Activated naive CD8-positive, alpha-beta T cell treated with anti-CD3 and anti-CD28 coated beads, Interleukin-2, amount 50 U/mL, for 24 hours (primary cell): ENCODE measurements around the gene MAPK8IP2.
A peak's percentile ranks its signal among the peaks of the same experiment; 100 is the strongest.

Experiments used
- ATAC-seq: fragments of 150-1000 bp; cut with Tn5 transposase; one replicate; pipeline ENCODE4 v1.10.0; 2021
- DNase-seq: peaks from one replicate; pipeline ENCODE4 v3.0.0; 2021
- H3K27ac Mint-ChIP-seq: one replicate; pipeline ENCODE4 v1.8.0; 2021; ENCODE audit warnings: mild to moderate bottlenecking, mixed read lengths
- H3K27me3 Mint-ChIP-seq: one replicate; pipeline ENCODE4 v1.8.0; 2021; ENCODE audit warnings: mixed read lengths
- H3K36me3 Mint-ChIP-seq: one replicate; pipeline ENCODE4 v1.8.0; 2021; ENCODE audit warnings: low read depth, mixed read lengths
- H3K4me1 Mint-ChIP-seq: one replicate; pipeline ENCODE4 v1.8.0; 2021; ENCODE audit warnings: mixed read lengths
- H3K4me3 Mint-ChIP-seq: one replicate; pipeline ENCODE4 v1.8.0; 2021; ENCODE audit warnings: mild to moderate bottlenecking, moderate library complexity, mixed read lengths
- H3K9me3 Mint-ChIP-seq: one replicate; pipeline ENCODE4 v1.8.0; 2021; ENCODE audit warnings: mixed read lengths

MAPK8IP2 gene

GRCh38 chr22:50600538-50600937 lies at the start of gene MAPK8IP2:
MAPK8IP2 (plus strand) TSS chr22:50600793; CDS start chr22:50600819, 26 bp downstream.
- Mint-ChIP-seq H3K27ac (no peak within 1 kb of the TSS), H3K36me3 (peaks cover 3% of the 10 kb centered on the region), H3K4me1 (peaks cover 3% of the 10 kb centered on the region), H3K9me3 (no peaks in the 10 kb centered on the region), H3K4me3 (peak within 1 kb of the TSS; percentile 70), H3K27me3 (peaks cover 38% of the 10 kb centered on the region)
- ATAC-seq (peak; percentile 15), DNase-seq (no peak)

- Mint-ChIP-seq H3K4me3 (no peak overlapping the region), H3K36me3 (no peaks in the 10 kb centered on the region), H3K27me3 (no peaks in the 10 kb centered on the region), H3K4me1 (peaks cover 18% of the 10 kb centered on the region), H3K9me3 (no peaks in the 10 kb centered on the region), H3K27ac (no peak overlapping the region)
- no peak for DNase-seq
- ATAC-seq = no peak
These were observed 49.3 kb upstream of the MAPK8IP2 start for GRCh38 chr22:50551160-50551752.

GRCh38 chr22:50553310-50553709 lies 47.3 kb upstream of the MAPK8IP2 start:
- H3K4me3 Mint-ChIP-seq = no peak overlapping the region
- H3K4me1 Mint-ChIP-seq = peaks cover 14% of the 10 kb centered on the region
- H3K9me3 Mint-ChIP-seq = no peaks in the 10 kb centered on the region
- no peak for DNase-seq
- no peak for ATAC-seq
- no peaks in the 10 kb centered on the region for H3K27me3 Mint-ChIP-seq
- no peak overlapping the region for H3K27ac Mint-ChIP-seq
- H3K36me3 Mint-ChIP-seq = no peaks in the 10 kb centered on the region

GRCh38 chr22:50556703-50557102 lies 43.9 kb upstream of the MAPK8IP2 start:
- H3K4me1 Mint-ChIP-seq = peaks cover 7% of the 10 kb centered on the region
- ATAC-seq = no peak
- H3K27ac Mint-ChIP-seq = no peak overlapping the region
- H3K27me3 Mint-ChIP-seq = peaks cover 2% of the 10 kb centered on the region
- H3K4me3 Mint-ChIP-seq = no peak overlapping the region
- H3K9me3 Mint-ChIP-seq = no peaks in the 10 kb centered on the region
- no peaks in the 10 kb centered on the region for H3K36me3 Mint-ChIP-seq
- DNase-seq = no peak

- no peak for ATAC-seq
- Mint-ChIP-seq H3K36me3 (no peaks in the 10 kb centered on the region), H3K27ac (no peak overlapping the region), H3K9me3 (no peaks in the 10 kb centered on the region), H3K4me1 (peaks cover 17% of the 10 kb centered on the region), H3K4me3 (no peak overlapping the region), H3K27me3 (peaks cover 2% of the 10 kb centered on the region)
- DNase-seq = no peak
These were observed 40.6 kb upstream of the MAPK8IP2 start for GRCh38 chr22:50560034-50560433.

- Mint-ChIP-seq H3K27ac (peak overlapping the region; percentile 69), H3K4me3 (peak overlapping the region; percentile 7), H3K4me1 (peaks cover 17% of the 10 kb centered on the region), H3K27me3 (peaks cover 2% of the 10 kb centered on the region), H3K36me3 (no peaks in the 10 kb centered on the region), H3K9me3 (no peaks in the 10 kb centered on the region)
- ATAC-seq = no peak
- DNase-seq = no peak
These were observed 38.9 kb upstream of the MAPK8IP2 start for GRCh38 chr22:50561401-50562358.

GRCh38 chr22:50562523-50563412 lies 37.8 kb upstream of the MAPK8IP2 start, which contains the start of gene SYCE3:
SYCE3 (minus strand) TSS chr22:50562919; CDS start chr22:50556405, 6,514 bp downstream.
- H3K36me3 Mint-ChIP-seq = peaks cover 2% of the 10 kb centered on the region
- peak within 1 kb of the TSS; percentile 85 for H3K4me3 Mint-ChIP-seq
- H3K9me3 Mint-ChIP-seq = no peaks in the 10 kb centered on the region
- H3K27me3 Mint-ChIP-seq = peaks cover 2% of the 10 kb centered on the region
- ATAC-seq (peak; percentile 96), DNase-seq (peak; percentile 100)
- H3K27ac Mint-ChIP-seq = peak within 1 kb of the TSS; percentile 69
- peaks cover 17% of the 10 kb centered on the region for H3K4me1 Mint-ChIP-seq

GRCh38 chr22:50563413-50564160 lies 37.0 kb upstream of the MAPK8IP2 start:
- Mint-ChIP-seq H3K36me3 (peaks cover 5% of the 10 kb centered on the region), H3K4me1 (peaks cover 17% of the 10 kb centered on the region), H3K9me3 (no peaks in the 10 kb centered on the region), H3K27me3 (peaks cover 2% of the 10 kb centered on the region), H3K27ac (no peak overlapping the region), H3K4me3 (peak overlapping the region; percentile 85)
- ATAC-seq (no peak), DNase-seq (no peak)

GRCh38 chr22:50564289-50564688 lies 36.3 kb upstream of the MAPK8IP2 start:
- Mint-ChIP-seq H3K4me1 (peaks cover 17% of the 10 kb centered on the region), H3K9me3 (no peaks in the 10 kb centered on the region), H3K27ac (no peak overlapping the region), H3K4me3 (no peak overlapping the region), H3K36me3 (peaks cover 7% of the 10 kb centered on the region), H3K27me3 (peaks cover 2% of the 10 kb centered on the region)
- ATAC-seq (no peak), DNase-seq (no peak)

GRCh38 chr22:50567721-50568252 lies 32.8 kb upstream of the MAPK8IP2 start:
- H3K4me1 Mint-ChIP-seq = peaks cover 8% of the 10 kb centered on the region
- peaks cover 21% of the 10 kb centered on the region for H3K36me3 Mint-ChIP-seq
- DNase-seq (no peak), ATAC-seq (no peak)
- no peaks in the 10 kb centered on the region for H3K9me3 Mint-ChIP-seq
- no peaks in the 10 kb centered on the region for H3K27me3 Mint-ChIP-seq
- H3K27ac Mint-ChIP-seq = no peak overlapping the region
- no peak overlapping the region for H3K4me3 Mint-ChIP-seq

- ATAC-seq (no peak), DNase-seq (no peak)
- Mint-ChIP-seq H3K4me3 (no peak overlapping the region), H3K4me1 (peaks cover under 1% of the 10 kb centered on the region), H3K9me3 (no peaks in the 10 kb centered on the region), H3K27me3 (no peaks in the 10 kb centered on the region), H3K27ac (no peak overlapping the region), H3K36me3 (peaks cover 21% of the 10 kb centered on the region)
These were observed 32.0 kb upstream of the MAPK8IP2 start for GRCh38 chr22:50568626-50569025.

GRCh38 chr22:50569041-50569459 lies 31.5 kb upstream of the MAPK8IP2 start:
- Mint-ChIP-seq H3K4me3 (no peak overlapping the region), H3K9me3 (no peaks in the 10 kb centered on the region), H3K27me3 (no peaks in the 10 kb centered on the region), H3K27ac (no peak overlapping the region), H3K36me3 (peaks cover 21% of the 10 kb centered on the region), H3K4me1 (no peaks in the 10 kb centered on the region)
- ATAC-seq = no peak
- no peak for DNase-seq

- ATAC-seq = no peak
- no peaks in the 10 kb centered on the region for H3K4me1 Mint-ChIP-seq
- H3K36me3 Mint-ChIP-seq = peaks cover 21% of the 10 kb centered on the region
- no peak overlapping the region for H3K4me3 Mint-ChIP-seq
- no peaks in the 10 kb centered on the region for H3K9me3 Mint-ChIP-seq
- no peaks in the 10 kb centered on the region for H3K27me3 Mint-ChIP-seq
- DNase-seq = no peak
- no peak overlapping the region for H3K27ac Mint-ChIP-seq
These were observed 30.6 kb upstream of the MAPK8IP2 start for GRCh38 chr22:50569896-50570535.
